Measurements from ENCODE around the gene CDKAL1. TPM values are rescaled to one million over a fixed set of nuclear protein-coding genes. Genes with fewer than 3 reads are reported as not detected.

The CDKAL1 gene
- total and polyA plus RNA-seq, 2 of the 13 experiments (the other 11 are each of a cell fraction or from before 2014, with no cell fraction given), result 9.5 to 27.7 TPM

DNA sequence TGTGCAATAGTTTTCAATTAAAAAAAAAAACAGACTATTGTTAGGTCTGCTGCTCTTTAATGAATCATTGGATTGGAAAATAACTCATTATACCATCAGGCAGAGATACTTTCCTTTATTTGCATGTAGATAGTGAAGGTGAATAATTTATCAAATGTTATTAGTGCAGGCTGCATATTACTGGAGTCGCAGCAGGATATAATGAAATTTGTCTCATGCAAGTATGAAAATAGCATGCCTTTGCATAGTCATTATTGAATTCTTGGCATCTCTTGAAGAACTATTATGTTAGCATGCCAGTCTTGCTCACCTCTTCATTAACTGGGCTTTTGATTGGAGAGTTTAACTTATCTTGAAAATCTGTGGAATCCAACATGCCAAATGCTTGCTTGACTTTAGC is 241.7 kb downstream of the CDKAL1 start:
- CTCF ChIA-PET (ENCODE audit: low intra/inter-chr PET ratio, low total read pairs), result no interaction called here
- WGBS (ENCODE audit: low lambda C conversion rate), result 100% methylated on average over 1 of the region's 1 CpG

More for the DNA sequence above, 241.7 kb downstream of the CDKAL1 start:
- Histone ChIP-seq H4K20me1 (ENCODE audit: insufficient read depth, low read length) (no peaks in the 10 kb centered on the region), H3K9me3 (ENCODE audit: low read length) (no peaks in the 10 kb centered on the region), H3K27me3 (ENCODE audit: control insufficient read depth in 1 of 2, insufficient read depth in 2 of 2, low read length in 2 of 2) (no peaks in the 10 kb centered on the region), H3K36me3 (replicated peaks in 1 of 2; ENCODE audit: control insufficient read depth in 1 of 2, insufficient read depth in 2 of 2, low read length in 2 of 2) (0 out of 5 replicates have a peak, but pooled peaks cover 0 to 1% of the 10 kb centered on the region in 2 experiments), H3K4me1 (ENCODE audit: insufficient read depth, low read length) (no peaks in the 10 kb centered on the region), H3K4me3 (replicated peaks in 1 of 3; ENCODE audit: insufficient read depth in 1 of 3, low read depth in 2 of 3, low read length in 3 of 3) (no peak overlapping the region), H3K9ac (ENCODE audit: insufficient read depth, low read depth, low read length) (no peak overlapping the region), H3K79me2 (ENCODE audit: insufficient read depth, low read length) (no peaks in the 10 kb centered on the region), H2AFZ (ENCODE audit: low read length) (no peak overlapping the region), H3K27ac (ENCODE audit: extremely low read length, insufficient read depth, low read length) (no peak overlapping the region), H3K4me2 (ENCODE audit: low read depth, low read length) (no peak overlapping the region)
- ATAC-seq (no peak), DNase-seq (ENCODE audit: low spot score) (no peak), FAIRE-seq (no peak)
- TF ChIP-seq, protein P1, sequence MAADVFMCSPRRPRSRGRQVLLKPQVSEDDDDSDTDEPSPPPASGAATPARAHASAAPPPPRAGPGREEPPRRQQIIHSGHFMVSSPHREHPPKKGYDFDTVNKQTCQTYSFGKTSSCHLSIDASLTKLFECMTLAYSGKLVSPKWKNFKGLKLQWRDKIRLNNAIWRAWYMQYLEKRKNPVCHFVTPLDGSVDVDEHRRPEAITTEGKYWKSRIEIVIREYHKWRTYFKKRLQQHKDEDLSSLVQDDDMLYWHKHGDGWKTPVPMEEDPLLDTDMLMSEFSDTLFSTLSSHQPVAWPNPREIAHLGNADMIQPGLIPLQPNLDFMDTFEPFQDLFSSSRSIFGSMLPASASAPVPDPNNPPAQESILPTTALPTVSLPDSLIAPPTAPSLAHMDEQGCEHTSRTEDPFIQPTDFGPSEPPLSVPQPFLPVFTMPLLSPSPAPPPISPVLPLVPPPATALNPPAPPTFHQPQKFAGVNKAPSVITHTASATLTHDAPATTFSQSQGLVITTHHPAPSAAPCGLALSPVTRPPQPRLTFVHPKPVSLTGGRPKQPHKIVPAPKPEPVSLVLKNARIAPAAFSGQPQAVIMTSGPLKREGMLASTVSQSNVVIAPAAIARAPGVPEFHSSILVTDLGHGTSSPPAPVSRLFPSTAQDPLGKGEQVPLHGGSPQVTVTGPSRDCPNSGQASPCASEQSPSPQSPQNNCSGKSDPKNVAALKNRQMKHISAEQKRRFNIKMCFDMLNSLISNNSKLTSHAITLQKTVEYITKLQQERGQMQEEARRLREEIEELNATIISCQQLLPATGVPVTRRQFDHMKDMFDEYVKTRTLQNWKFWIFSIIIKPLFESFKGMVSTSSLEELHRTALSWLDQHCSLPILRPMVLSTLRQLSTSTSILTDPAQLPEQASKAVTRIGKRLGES (CRISPR knock-in tag; IDR thresholded peaks at IDR 0.05; ENCODE audit: borderline replicate concordance), result no peak
- TF ChIP-seq, protein P2, sequence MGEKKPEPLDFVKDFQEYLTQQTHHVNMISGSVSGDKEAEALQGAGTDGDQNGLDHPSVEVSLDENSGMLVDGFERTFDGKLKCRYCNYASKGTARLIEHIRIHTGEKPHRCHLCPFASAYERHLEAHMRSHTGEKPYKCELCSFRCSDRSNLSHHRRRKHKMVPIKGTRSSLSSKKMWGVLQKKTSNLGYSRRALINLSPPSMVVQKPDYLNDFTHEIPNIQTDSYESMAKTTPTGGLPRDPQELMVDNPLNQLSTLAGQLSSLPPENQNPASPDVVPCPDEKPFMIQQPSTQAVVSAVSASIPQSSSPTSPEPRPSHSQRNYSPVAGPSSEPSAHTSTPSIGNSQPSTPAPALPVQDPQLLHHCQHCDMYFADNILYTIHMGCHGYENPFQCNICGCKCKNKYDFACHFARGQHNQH (CRISPR knock-in tag; IDR thresholded peaks at IDR 0.05), result no peak
- no peak for TF ChIP-seq ZNF792 (CRISPR knock-in tag; IDR thresholded peaks at IDR 0.05)
- no peak for TF ChIP-seq ZNF891 (CRISPR knock-in tag; IDR thresholded peaks at IDR 0.05)
- no TSS peak for BruUV-seq (replicated peaks)
- in situ Hi-C loops (cut with HindIII; ENCODE audit: extremely low pct_ligation_motif_present, low pct_unique_long_range_greater_than_20kb), result no loop called here
- POLR2A ChIA-PET, result no interaction called here
- intact Hi-C loops (cut with micrococcal nuclease; ENCODE audit: unreplicated experiment), result no loop called here
